Measurements from ENCODE around the gene RIC8A.
A peak's percentile ranks its signal among the peaks of the same experiment; 100 is the strongest.

DNA sequence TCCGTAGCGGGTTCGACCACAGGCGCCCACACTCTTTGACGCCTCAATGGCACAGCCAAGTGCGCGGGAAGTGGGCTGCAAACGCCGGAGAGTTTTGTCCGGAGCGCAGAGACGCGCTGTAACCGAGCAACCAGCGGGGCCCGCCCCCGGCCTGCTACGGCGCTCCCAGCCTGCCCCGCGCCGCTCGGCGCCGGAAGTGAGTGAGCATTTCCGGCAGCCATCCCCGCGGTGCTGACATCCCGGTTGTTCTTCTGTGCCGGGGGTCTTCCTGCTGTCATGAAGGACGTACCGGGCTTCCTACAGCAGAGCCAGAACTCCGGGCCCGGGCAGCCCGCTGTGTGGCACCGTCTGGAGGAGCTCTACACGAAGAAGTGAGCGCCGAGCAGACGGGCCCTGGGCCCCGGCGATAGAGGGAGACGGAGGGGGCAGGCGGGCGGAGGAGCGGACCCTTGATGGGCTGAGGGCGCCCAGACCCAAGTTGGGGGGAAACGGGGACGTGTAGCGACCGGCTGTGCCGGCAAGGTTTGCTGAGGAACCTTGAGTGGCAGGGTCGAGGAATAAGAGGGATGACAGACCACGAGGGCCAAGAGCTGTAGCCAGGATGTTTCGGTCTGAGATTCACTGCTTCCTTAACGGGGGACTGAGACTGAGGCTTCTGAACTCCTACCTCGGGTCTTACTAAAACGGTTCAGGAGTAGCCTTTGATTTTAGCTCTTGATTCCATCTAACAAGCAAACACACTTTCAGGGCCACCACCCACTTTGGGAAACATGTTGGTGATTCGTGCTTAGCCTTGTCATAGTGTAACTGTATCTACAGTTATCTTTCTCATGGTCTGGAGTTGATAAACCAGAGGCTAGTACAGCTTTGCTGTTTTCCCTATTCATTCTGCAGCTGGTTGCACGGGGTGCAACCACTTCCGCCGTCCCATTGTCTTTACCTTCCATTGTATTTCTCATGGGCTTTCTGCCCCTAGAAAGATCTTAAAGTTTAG is 29.6 kb downstream of the RIC8A start, which contains the start of gene PSMD13:
- TF ChIP-seq CTCF (IDR thresholded peaks at IDR 0.05) (peak in 1 of 5 experiments; percentile 26), POLR2A (IDR thresholded peaks at IDR 0.05) (peak in 1 of 2 donors; percentile 55), EP300 (IDR thresholded peaks at IDR 0.05) (peak; percentile 74 to 82)
